ENCODE data around the gene FOXS1. TPM values are rescaled to one million over a fixed set of nuclear protein-coding genes. Genes with fewer than 3 reads are reported as not detected.

Gene FOXS1
- polyA plus RNA-seq, 1 of the 3 experiments (the other 2 are of a cell fraction): 0.99 TPM

DNA sequence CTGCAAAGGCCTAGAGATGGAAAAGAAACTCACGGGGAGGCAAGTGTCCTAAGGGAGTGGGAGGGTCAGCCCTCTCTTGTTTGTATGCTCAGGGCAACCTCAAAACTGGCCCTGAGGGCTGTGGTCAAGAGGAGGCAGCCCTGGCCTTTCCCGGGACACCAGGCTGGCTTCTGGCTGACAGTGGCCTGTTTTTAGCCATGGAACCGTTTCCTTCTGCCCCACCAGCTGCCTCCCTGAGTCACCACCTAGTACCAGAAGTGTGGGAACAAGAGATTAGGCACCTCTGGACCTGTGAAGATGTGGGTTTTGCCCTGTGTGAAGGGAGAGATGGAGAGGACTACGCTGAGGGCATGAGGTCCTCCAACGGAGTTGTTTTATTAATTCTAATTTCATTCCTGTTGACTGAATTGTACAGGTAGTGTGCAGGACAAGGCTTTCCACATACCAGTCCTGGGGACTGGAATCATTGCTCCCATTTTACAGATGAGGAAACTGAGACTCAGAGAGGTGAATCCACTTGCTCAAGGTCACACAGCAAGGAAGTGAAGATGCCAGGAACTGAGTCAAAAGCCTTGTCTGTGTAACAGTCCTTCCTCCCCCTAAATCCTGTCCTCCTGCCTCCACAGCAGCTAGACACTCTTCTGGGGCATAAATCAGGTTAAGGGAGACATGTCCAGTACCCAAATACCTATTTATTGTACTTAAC is 5.5 kb downstream of the FOXS1 start:
- no peak overlapping the region for H2AFZ ChIP-seq (ENCODE audit: low read depth)
- peaks cover 60 to 65% of the 10 kb centered on the region in 2 experiments for H3K4me1 ChIP-seq (ENCODE audit: control insufficient read depth in 1 of 2, insufficient read depth in 2 of 2, low read depth in 1 of 2, low read length in 1 of 2)
- H3K4me3 ChIP-seq (ENCODE audit: low read depth in 2 of 2, low read length in 1 of 2): no peak overlapping the region
- WGBS (ENCODE audit: low lambda C conversion rate): 67% methylated on average over 5 of the region's 5 CpGs
- no peaks in the 10 kb centered on the region for H3K9me2 ChIP-seq
- no peaks in the 10 kb centered on the region for H3K36me3 ChIP-seq (replicated peaks in 1 of 2; ENCODE audit: control insufficient read depth in 1 of 2, insufficient read depth in 2 of 2, low read length in 1 of 2)
- DNase-seq: no peak
- H3K79me2 ChIP-seq (ENCODE audit: insufficient read depth): no peaks in the 10 kb centered on the region
- no peaks in the 10 kb centered on the region for H4K20me1 ChIP-seq (ENCODE audit: insufficient read depth)
- no peak overlapping the region for H3K9ac ChIP-seq
- peaks cover 39% of the 10 kb centered on the region for H3F3A ChIP-seq (replicated peaks; ENCODE audit: insufficient read depth)
- CTCF ChIA-PET: interaction anchor here (1.4 to 15.5 kb wide), 4 partner anchors 13 to 193 kb away, joined by 3 to 174 read pairs (median 32); partner anchors contain the start of gene PDRG1
- TF ChIP-seq NFIC (IDR thresholded peaks at IDR 0.05; ENCODE audit: borderline replicate concordance): no peak
- no peak for TF ChIP-seq GATA2 (CRISPR knock-in tag; IDR thresholded peaks at IDR 0.05)
- TF ChIP-seq PBX3 (IDR thresholded peaks at IDR 0.05): no peak
- TF ChIP-seq MEF2A (IDR thresholded peaks at IDR 0.05; ENCODE audit: borderline replicate concordance, low read depth): no peak
- peak; percentile 35; the same call in 1 of the 2 replicates for TF ChIP-seq RCOR1 (IDR thresholded peaks at IDR 0.05; ENCODE audit: low read length)
- POLR2A ChIA-PET: no interaction called here
- H3K27me3 ChIP-seq (ENCODE audit: insufficient read depth): no peaks in the 10 kb centered on the region
- no peaks in the 10 kb centered on the region for H3K9me3 ChIP-seq
- H3K4me2 ChIP-seq: no peak overlapping the region
- H3K27ac ChIP-seq (ENCODE audit: low read depth in 2 of 2, low read length in 1 of 2): peak overlapping the region in 1 of 2 experiments; percentile 76; a peak in 2 of 4 replicates

GRCh38 chr20:31838646-31839292 is 6.6 kb downstream of the FOXS1 start:
- Histone ChIP-seq H2AFZ (ENCODE audit: low read depth) (no peak overlapping the region), H3K4me1 (ENCODE audit: control insufficient read depth in 1 of 2, insufficient read depth in 2 of 2, low read depth in 1 of 2, low read length in 1 of 2) (peaks cover 63 to 65% of the 10 kb centered on the region in 2 experiments), H3F3A (replicated peaks; ENCODE audit: insufficient read depth) (peaks cover 40% of the 10 kb centered on the region), H3K9ac (no peak overlapping the region), H3K9me3 (no peaks in the 10 kb centered on the region), H3K4me3 (ENCODE audit: low read depth in 2 of 2, low read length in 1 of 2) (no peak overlapping the region), H4K20me1 (ENCODE audit: insufficient read depth) (no peaks in the 10 kb centered on the region), H3K27ac (ENCODE audit: low read depth in 2 of 2, low read length in 1 of 2) (peak overlapping the region; percentile 62 to 88; a peak in 2 of 4 replicates), H3K79me2 (ENCODE audit: insufficient read depth) (no peaks in the 10 kb centered on the region), H3K36me3 (replicated peaks in 1 of 2; ENCODE audit: control insufficient read depth in 1 of 2, insufficient read depth in 2 of 2, low read length in 1 of 2) (no peaks in the 10 kb centered on the region), H3K4me2 (peak overlapping the region; percentile 30; the same call in 1 of the 2 replicates), H3K27me3 (ENCODE audit: insufficient read depth) (no peaks in the 10 kb centered on the region), H3K9me2 (no peaks in the 10 kb centered on the region)
- WGBS (ENCODE audit: low lambda C conversion rate): 89% methylated on average over 9 of the region's 9 CpGs
- ChIA-PET POLR2A (no interaction called here), CTCF (interaction anchor here (1.1 to 15.5 kb wide), 7 partner anchors 9 to 276 kb away, joined by 4 to 174 read pairs (median 43); partner anchors contain the start of gene FOXS1)
- TF ChIP-seq MAX (IDR thresholded peaks at IDR 0.05; ENCODE audit: low read depth): no peak
- TF ChIP-seq, protein P1, sequence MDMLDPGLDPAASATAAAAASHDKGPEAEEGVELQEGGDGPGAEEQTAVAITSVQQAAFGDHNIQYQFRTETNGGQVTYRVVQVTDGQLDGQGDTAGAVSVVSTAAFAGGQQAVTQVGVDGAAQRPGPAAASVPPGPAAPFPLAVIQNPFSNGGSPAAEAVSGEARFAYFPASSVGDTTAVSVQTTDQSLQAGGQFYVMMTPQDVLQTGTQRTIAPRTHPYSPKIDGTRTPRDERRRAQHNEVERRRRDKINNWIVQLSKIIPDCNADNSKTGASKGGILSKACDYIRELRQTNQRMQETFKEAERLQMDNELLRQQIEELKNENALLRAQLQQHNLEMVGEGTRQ (IDR thresholded peaks at IDR 0.05; ENCODE audit: borderline replicate concordance, low read depth, low read length): no peak
- no peak for TF ChIP-seq IRF3 (IDR thresholded peaks at IDR 0.05; ENCODE audit: low read depth, low read length)
- TF ChIP-seq MEF2A (IDR thresholded peaks at IDR 0.05; ENCODE audit: borderline replicate concordance, low read depth): no peak
- no peak for TF ChIP-seq SIN3A (IDR thresholded peaks at IDR 0.05; ENCODE audit: borderline replicate concordance, low read depth, low read length)
- TF ChIP-seq GATA2 (CRISPR knock-in tag; IDR thresholded peaks at IDR 0.05): no peak
- TF ChIP-seq TAF1 (IDR thresholded peaks at IDR 0.05; ENCODE audit: borderline replicate concordance, low read depth, low read length): no peak
- peak; percentile 60; the same call in 1 of the 2 replicates for TF ChIP-seq REST (IDR thresholded peaks at IDR 0.05; ENCODE audit: low read depth, low read length)
- TF ChIP-seq RCOR1 (IDR thresholded peaks at IDR 0.05; ENCODE audit: low read length): no peak
- TF ChIP-seq NFIC (IDR thresholded peaks at IDR 0.05; ENCODE audit: borderline replicate concordance): peak; percentile 23; the same call in 1 of the 2 replicates
- no peak for DNase-seq
